A549 (cell line): ENCODE measurements around the gene ESPNL.

Experiments used
- KDM1A ChIP-seq: fragments of 200-600 bp; sonication (generic); IDR thresholded peaks from 2 replicates; pipeline ENCODE4 v1.6.1; 2016; ENCODE audit warnings: low read depth, mild to moderate bottlenecking
- MAFK ChIP-seq: fragments of 450-650 bp; IDR thresholded peaks from 2 replicates; pipeline ENCODE4 v1.6.1; 2014; ENCODE audit not compliant: partially characterized antibody
- POLR2A ChIP-seq: IDR thresholded peaks from 2 replicates; pipeline ENCODE4 v1.6.1; 2012; ENCODE audit warnings: mild to moderate bottlenecking, low read length
- TF ChIP-seq, protein P1 (sequence below): fragments of 250-450 bp; sonication (Bioruptor Pico); IDR thresholded peaks from 2 replicates; pipeline ENCODE4 v1.5.0; 2020; ENCODE audit warnings: low read depth, mild to moderate bottlenecking, moderate library complexity
- TF ChIP-seq, protein P2 (sequence below): fragments of >200 bp; sonication (Bioruptor Twin); formaldehyde crosslinking; IDR thresholded peaks from 3 replicates; pipeline ENCODE4 v1.5.1; 2016

DNA sequence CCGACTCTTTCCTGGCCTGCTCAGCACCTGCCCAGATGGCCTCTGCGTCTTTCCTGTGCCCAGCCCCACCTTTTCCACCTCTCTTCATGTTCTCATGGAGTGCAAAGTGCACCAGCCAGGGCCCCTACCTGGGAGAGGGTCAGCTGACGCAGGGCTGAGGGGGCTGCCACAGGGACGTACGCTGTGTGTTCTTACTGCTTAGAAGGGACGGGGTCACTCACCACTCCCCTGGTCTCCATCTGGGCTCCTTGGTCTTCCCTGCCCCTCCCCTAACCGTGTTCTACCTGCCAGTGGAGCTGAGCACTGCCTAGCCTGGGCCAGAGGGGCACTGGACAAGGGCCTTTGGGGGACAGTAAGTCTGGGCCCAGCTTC is 67.2 kb downstream of the ESPNL start:
- TF ChIP-seq POLR2A (no peak), MAFK (no peak), KDM1A (no peak)
- TF ChIP-seq, protein P1, sequence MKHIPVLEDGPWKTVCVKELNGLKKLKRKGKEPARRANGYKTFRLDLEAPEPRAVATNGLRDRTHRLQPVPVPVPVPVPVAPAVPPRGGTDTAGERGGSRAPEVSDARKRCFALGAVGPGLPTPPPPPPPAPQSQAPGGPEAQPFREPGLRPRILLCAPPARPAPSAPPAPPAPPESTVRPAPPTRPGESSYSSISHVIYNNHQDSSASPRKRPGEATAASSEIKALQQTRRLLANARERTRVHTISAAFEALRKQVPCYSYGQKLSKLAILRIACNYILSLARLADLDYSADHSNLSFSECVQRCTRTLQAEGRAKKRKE (CRISPR knock-in tag): no peak
- TF ChIP-seq, protein P2, sequence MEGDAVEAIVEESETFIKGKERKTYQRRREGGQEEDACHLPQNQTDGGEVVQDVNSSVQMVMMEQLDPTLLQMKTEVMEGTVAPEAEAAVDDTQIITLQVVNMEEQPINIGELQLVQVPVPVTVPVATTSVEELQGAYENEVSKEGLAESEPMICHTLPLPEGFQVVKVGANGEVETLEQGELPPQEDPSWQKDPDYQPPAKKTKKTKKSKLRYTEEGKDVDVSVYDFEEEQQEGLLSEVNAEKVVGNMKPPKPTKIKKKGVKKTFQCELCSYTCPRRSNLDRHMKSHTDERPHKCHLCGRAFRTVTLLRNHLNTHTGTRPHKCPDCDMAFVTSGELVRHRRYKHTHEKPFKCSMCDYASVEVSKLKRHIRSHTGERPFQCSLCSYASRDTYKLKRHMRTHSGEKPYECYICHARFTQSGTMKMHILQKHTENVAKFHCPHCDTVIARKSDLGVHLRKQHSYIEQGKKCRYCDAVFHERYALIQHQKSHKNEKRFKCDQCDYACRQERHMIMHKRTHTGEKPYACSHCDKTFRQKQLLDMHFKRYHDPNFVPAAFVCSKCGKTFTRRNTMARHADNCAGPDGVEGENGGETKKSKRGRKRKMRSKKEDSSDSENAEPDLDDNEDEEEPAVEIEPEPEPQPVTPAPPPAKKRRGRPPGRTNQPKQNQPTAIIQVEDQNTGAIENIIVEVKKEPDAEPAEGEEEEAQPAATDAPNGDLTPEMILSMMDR: no peak
